Endodermal cell (in vitro differentiated cells): ENCODE results near the gene DGKZ. TPM values are rescaled to one million over a fixed set of nuclear protein-coding genes. Genes with fewer than 3 reads are reported as not detected.

ENCODE experiments used
- DNase-seq: peaks from one replicate; pipeline ENCODE4 v3.0.0-alpha.2; 2017
- H3K27ac ChIP-seq: 2 replicates; pipeline ENCODE4 v1.5.1; 2013; ENCODE audit warnings: mild to moderate bottlenecking, low read depth, low read length, moderate library complexity
- H3K27me3 ChIP-seq: 2 replicates; pipeline ENCODE4 v1.6.1; 2013; ENCODE audit warnings: mild to moderate bottlenecking, low read length, moderate library complexity; ENCODE audit not compliant: insufficient read depth, control insufficient read depth, poor library complexity, severe bottlenecking
- H3K36me3 ChIP-seq: 2 replicates; pipeline ENCODE4 v1.7.0; 2013; ENCODE audit warnings: mild to moderate bottlenecking, low read length, moderate library complexity; ENCODE audit not compliant: control insufficient read depth, insufficient read depth
- H3K4me1 ChIP-seq: one replicate; pipeline ENCODE4 v1.7.0; 2013; ENCODE audit warnings: low read length; ENCODE audit not compliant: control insufficient read depth, insufficient read depth
- H3K4me3 ChIP-seq: 2 replicates; pipeline ENCODE4 v1.5.1; 2013; ENCODE audit warnings: mild to moderate bottlenecking, low read length, moderate library complexity
- H3K9ac ChIP-seq: 2 replicates; pipeline ENCODE4 v1.6.1; 2013; ENCODE audit warnings: mild to moderate bottlenecking, low read length, moderate library complexity; ENCODE audit not compliant: poor library complexity, severe bottlenecking; ENCODE audit errors: extremely low read depth
- H3K9me3 ChIP-seq: 2 replicates; pipeline ENCODE4 v1.6.1; 2013; ENCODE audit warnings: mild to moderate bottlenecking, low read length, moderate library complexity; ENCODE audit not compliant: control insufficient read depth
- H3K27ac Mint-ChIP-seq: 2 replicates; pipeline ENCODE4 v1.8.0; 2020; ENCODE audit warnings: mixed read lengths
- H3K27me3 Mint-ChIP-seq: 2 replicates; pipeline ENCODE4 v1.8.0; 2021; ENCODE audit warnings: mild to moderate bottlenecking, mixed read lengths; ENCODE audit not compliant: insufficient read depth
- H3K36me3 Mint-ChIP-seq: 2 replicates; pipeline ENCODE4 v1.8.0; 2020; ENCODE audit warnings: low read depth, mixed read lengths
- H3K4me1 Mint-ChIP-seq: 2 replicates; pipeline ENCODE4 v1.8.0; 2020; ENCODE audit warnings: mixed read lengths
- H3K4me3 Mint-ChIP-seq: 2 replicates; pipeline ENCODE4 v1.8.0; 2020; ENCODE audit warnings: mild to moderate bottlenecking, moderate library complexity, mixed read lengths
- H3K9me3 Mint-ChIP-seq: 2 replicates; pipeline ENCODE4 v1.8.0; 2020; ENCODE audit warnings: mild to moderate bottlenecking, mixed read lengths
- WGBS, 2 experiments: methylation state at CpG; one replicate each; pipeline versions ENCODE4 v1.1.5 to v1.1.7; 2013; ENCODE audit warnings: missing lambda C conversion rate in 2 of 2, mixed read lengths in 1 of 2; ENCODE audit not compliant: insufficient coverage in 1 of 2, insufficient read length in 1 of 2; 5-methylcytosine and 5-hydroxymethylcytosine counted together
- total RNA-seq, 2 donors: library from RNA; stranded (reverse); fragmentation: NEBNext Ultra II Directional in 1 of 2; extraction: Animal tissue kit (Norgen Biotek cat#: 25700) in 1 of 2; gene quantifications; 2 replicates in 1 of 2; 3 replicates in 1 of 2; pipeline ENCODE4 v1.2.1, GENCODE V29; 2021
- TF ChIP-seq, protein P1 (sequence below): fragments of 200-600 bp; sonication (generic); conservative IDR thresholded peaks from 2 replicates; pipeline ENCODE4 v1.5.0; 2021; ENCODE audit warnings: antibody characterized with exemption, mild to moderate bottlenecking

The DGKZ gene
- total RNA-seq, 2 donors from 2014 or later: 49.6 to 57.3 TPM

DNA sequence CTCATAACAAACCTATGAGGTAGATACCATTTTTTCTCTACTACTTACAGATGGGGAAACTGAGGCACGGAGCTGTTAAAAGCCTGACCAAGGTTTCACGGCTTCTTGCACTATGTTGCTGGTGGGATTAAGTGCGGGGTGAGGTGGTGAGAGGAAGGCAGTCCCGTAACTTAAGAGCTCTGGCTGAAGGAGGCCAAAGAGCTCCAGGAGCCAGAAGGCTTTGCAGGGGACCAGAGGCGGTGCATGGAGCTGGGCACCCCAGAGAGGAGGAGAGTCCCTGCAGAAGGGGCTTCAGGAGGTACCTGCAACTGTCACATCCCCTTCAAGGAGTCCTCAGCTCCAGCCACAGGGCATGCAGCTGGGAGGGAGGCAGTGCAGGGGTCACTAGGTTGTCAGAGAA is 40.2 kb downstream of the DGKZ start:
- H3K27me3 Mint-ChIP-seq: peaks cover 76% of the 10 kb centered on the region

DNA sequence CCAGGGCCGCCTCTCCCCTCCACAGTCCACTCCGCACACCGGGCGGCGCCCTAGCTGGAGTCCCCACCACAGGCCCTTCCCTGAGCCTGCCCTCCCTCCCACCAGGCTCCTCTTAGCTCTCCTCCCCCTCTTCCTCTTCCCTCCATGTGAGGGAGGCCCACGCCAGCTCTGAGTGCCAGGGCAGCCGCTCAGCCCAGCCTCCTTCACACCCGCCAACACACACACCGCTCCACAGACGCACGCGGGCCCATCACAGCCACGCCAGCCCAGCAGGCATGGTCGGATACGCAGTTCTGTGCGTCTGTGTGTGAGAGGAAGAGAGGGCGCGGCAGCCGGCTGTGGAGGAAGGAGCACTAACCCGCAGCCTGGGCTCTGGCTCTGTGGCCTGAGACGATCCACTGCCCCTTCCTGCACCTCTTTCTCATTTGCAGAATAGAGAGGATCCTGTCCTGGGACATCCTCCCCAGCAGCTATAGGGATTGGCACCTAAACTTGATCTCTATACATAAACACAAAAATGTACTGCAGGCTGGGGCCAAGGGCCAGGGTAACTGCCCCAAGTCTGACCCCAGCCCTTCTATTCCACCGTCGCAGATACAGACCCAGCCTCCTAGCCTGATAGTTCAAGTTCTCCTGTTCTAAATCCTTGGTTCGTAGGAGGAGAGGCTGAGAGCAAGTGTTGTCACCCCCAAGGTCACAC is 40.8 kb downstream of the DGKZ start:
- Histone ChIP-seq H3K9ac (no peak overlapping the region), H3K9me3 (no peaks in the 10 kb centered on the region), H3K4me1 (peaks cover 18% of the 10 kb centered on the region), H3K36me3 (peaks cover 8% of the 10 kb centered on the region), H3K27me3 (peaks cover 70% of the 10 kb centered on the region), H3K27ac (no peak overlapping the region), H3K4me3 (no peak overlapping the region)
- H3K36me3 Mint-ChIP-seq: peaks cover 11% of the 10 kb centered on the region
- TF ChIP-seq, protein P1, sequence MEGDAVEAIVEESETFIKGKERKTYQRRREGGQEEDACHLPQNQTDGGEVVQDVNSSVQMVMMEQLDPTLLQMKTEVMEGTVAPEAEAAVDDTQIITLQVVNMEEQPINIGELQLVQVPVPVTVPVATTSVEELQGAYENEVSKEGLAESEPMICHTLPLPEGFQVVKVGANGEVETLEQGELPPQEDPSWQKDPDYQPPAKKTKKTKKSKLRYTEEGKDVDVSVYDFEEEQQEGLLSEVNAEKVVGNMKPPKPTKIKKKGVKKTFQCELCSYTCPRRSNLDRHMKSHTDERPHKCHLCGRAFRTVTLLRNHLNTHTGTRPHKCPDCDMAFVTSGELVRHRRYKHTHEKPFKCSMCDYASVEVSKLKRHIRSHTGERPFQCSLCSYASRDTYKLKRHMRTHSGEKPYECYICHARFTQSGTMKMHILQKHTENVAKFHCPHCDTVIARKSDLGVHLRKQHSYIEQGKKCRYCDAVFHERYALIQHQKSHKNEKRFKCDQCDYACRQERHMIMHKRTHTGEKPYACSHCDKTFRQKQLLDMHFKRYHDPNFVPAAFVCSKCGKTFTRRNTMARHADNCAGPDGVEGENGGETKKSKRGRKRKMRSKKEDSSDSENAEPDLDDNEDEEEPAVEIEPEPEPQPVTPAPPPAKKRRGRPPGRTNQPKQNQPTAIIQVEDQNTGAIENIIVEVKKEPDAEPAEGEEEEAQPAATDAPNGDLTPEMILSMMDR: no peak
- no peak overlapping the region for H3K27ac Mint-ChIP-seq
- 24 to 47% methylated on average over 5 to 22 of the region's 24 CpGs for WGBS, 2 experiments
- no peaks in the 10 kb centered on the region for H3K9me3 Mint-ChIP-seq
- peak overlapping the region; percentile 36 for H3K4me3 Mint-ChIP-seq
- DNase-seq: no peak
- H3K27me3 Mint-ChIP-seq: peaks cover 81% of the 10 kb centered on the region
- H3K4me1 Mint-ChIP-seq: peaks cover 21% of the 10 kb centered on the region

More for the DNA sequence above, 40.2 kb downstream of the DGKZ start:
- TF ChIP-seq, protein P1: no peak
- no peaks in the 10 kb centered on the region for H3K9me3 Mint-ChIP-seq
- H3K27ac Mint-ChIP-seq: no peak overlapping the region
- no peak overlapping the region for H3K4me3 Mint-ChIP-seq
- no peak overlapping the region for H3K27ac ChIP-seq
- no peaks in the 10 kb centered on the region for H3K9me3 ChIP-seq
- peaks cover 16% of the 10 kb centered on the region for H3K4me1 Mint-ChIP-seq
- peaks cover 12% of the 10 kb centered on the region for H3K36me3 ChIP-seq
- no peak for DNase-seq
- peaks cover 70% of the 10 kb centered on the region for H3K27me3 ChIP-seq
- WGBS, 2 experiments: 80 to 85% methylated on average over 3 to 5 of the region's 5 CpGs
- H3K9ac ChIP-seq: no peak overlapping the region
- peaks cover 12% of the 10 kb centered on the region for H3K36me3 Mint-ChIP-seq
- no peak overlapping the region for H3K4me3 ChIP-seq
- peaks cover 21% of the 10 kb centered on the region for H3K4me1 ChIP-seq

- TF ChIP-seq, protein P1: no peak
- Mint-ChIP-seq H3K4me1 (peaks cover 25% of the 10 kb centered on the region), H3K27me3 (peaks cover 83% of the 10 kb centered on the region), H3K36me3 (peaks cover 4% of the 10 kb centered on the region), H3K9me3 (no peaks in the 10 kb centered on the region), H3K27ac (no peak overlapping the region), H3K4me3 (peak overlapping the region; percentile 46)
- Histone ChIP-seq H3K27me3 (peaks cover 77% of the 10 kb centered on the region), H3K4me3 (peak overlapping the region; percentile 73), H3K9me3 (no peaks in the 10 kb centered on the region), H3K4me1 (peaks cover 18% of the 10 kb centered on the region), H3K36me3 (peaks cover 2% of the 10 kb centered on the region), H3K27ac (no peak overlapping the region), H3K9ac (no peak overlapping the region)
- WGBS, 2 experiments: 7 to 9% methylated on average over 11 to 21 of the region's 21 CpGs
- DNase-seq: peak; percentile 88
Measured at GRCh38 chr11:46388619-46389449, 41.6 kb downstream of the DGKZ start.
